Inflammatory macrophage treated with lipopolysaccharide for 1 hour (primary cell): ENCODE results near the gene SLC1A2.

Experiments used
- DNase-seq, 2 donors: peaks; one replicate each; pipeline ENCODE4 v3.0.0-alpha.2; 2020 to 2022

SLC1A2 gene

DNA sequence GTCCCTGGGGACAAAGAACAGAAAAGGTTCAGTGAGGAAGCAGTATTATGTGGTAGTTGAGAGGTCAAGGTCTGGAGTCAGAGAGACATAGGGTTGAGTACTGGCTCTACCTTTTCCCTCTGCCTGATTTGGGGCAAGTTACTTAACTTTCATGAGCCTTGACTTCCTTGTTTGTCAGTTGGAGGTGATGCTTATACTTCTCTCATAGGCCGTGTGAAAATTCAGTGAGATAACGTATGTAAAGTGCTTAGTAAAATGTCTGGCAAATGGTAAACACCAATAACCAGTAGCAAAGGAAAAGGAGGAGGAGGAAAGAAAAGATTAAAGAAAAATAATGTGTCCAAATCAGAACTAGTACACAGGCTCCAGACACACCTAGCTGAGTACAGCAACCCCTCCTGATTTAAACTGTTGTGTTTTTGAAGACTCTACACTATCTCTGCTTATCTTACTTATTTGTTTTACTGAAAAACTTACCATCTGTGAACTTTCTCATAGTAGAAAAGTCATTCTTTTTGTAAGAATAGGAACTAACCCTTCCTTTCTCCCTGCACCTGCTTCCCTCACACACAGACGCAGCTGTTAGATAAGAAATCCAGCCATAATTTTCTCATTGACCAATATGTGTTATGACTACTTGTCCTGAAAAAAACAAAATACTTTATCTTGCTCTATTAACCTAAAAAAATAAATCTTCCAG, 153.5 kb downstream of the SLC1A2 start:
- no peak for DNase-seq

DNA sequence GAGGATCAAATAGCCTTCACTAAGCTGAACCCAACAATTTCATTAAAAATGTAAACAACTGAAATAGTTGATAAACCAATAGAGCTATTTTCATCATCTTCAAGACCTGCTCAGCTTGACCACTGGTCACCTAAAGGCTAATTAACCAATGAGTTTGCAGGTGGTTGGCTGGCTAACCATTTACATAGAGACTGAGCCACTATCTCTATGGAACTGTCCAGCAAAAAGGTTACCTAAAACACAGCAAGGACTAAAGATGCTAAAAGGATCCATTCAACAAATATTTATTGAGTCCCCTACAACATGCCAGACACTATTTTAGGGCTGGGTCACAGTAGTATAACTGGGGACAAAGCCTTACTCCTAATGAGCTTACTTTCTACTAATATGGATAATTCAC, 156.6 kb downstream of the SLC1A2 start:
- DNase-seq = no peak

DNA sequence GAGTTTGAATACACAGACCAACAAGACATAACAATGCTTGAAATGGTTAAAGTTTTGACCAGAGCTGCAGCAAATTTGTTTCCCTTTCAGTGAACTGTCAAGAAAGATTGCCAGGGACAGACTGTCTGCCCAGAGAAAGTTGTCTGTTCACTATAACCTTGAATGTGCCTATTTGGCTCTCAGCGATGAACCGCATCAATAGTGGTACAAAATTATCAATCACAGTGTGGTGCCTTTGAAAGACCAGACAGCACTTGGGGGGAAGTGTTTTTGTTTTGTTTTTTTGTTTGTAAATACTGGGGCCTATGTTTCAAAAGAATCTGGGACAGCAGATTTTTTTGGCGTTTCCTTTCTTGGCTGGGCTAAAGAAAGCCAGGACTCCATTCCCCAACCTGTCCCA, 157.3 kb downstream of the SLC1A2 start:
- DNase-seq = no peak

DNA sequence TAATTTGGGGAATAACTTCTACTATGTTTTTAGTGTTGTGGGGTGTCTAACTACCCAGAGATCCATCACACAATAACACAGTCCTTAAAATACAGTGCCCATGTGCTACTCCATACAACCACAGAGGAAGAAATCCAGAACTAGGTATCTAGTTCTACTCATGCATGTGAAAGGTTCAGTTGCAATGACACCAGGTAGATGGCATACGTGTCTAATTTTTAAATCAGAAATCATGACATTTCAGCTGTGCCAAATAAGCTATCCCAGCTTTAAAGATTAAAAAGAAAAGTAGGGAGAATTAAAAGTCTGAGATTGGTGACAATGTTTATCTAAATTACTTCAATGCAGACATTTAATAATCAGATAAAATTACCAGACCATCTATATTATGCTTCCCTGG, 158.2 kb downstream of the SLC1A2 start:
- DNase-seq = no peak

DNA sequence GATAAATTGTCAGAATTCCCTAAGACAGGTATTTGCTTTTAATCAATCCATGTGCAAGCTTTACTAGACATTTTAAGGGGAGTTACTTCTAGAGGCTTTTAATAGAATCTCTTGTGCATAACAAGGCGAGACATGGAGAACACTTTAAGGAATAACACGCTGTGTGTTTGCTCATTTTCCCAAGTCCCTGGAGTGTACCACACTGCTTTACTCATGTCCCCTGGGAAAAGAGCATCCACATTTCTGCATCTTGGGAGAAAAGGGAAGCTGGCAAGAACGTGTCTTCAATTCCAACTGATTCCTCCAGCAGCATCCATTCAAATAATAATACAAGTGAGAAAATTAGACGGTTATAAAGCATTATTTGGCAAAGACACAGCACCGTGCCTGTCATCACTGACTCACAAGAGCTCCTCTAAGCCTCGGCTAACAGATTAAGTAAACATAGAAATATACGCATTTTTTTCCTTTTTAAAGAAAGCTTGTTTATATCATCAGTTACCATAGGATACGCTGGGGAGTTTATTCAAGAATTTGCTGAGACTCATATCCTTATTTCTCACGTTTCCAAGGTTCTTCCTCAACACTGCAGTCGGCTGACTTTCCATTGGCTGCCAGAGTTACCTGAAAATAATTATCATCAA, 158.9 kb downstream of the SLC1A2 start:
- DNase-seq = no peak

DNA sequence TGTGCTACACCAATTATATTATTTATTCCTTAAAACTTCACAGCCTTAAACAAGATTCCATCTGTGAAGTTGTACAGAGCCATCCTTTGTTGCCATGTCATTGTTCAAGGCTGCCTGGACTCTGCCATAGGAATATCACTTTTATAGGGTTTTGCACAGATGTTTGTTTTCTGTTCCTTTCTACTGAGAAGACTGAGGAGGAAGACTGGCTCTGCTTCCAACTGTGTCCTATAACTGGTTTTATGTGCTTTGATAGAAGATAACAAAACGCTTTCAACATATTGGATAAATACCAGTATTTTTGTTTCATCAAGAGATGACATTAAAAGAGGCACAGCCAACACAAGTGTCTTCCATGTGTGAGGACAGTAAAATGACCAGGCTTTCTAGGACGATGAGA, 159.8 kb downstream of the SLC1A2 start:
- DNase-seq = no peak

DNA sequence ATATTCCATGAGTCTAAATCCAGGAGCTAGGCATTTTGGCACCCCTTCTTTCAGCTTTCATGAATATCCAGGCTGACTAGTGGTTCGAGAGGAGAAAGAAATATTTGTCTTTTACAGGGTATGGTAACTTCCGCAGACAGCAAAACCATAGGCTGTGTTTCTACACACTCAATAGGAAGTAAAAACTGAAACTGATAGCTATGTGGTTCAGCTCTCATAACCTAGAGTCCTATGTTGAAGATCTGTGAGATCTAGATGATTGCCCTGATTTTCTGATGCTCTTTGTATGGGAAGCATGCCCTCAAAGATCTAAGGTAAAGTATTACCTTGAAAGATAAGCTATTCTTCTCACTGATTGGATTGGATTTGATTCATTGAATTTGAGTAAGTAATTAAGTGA, 162.1 kb downstream of the SLC1A2 start:
- peak; percentile 59 to 67 for DNase-seq

DNA sequence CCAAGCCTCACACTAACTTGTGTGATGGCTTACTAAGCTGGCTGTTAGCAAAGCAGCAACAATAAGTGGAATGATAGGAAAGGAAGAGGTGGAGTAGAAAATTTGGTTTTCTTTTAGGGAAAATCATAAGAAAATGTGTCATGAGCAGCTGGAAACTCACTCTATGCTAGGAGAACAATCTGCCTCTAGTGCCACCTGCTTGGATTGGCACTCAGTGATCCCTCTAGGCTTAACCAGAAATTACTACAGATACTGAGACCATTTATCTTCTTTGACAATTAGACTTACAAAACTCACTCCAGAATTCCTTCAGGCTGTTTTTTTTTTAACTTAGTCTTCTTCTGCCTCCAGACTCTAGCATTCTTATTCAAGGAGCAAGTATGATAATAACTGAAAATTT, 163.1 kb downstream of the SLC1A2 start:
- DNase-seq = no peak

DNA sequence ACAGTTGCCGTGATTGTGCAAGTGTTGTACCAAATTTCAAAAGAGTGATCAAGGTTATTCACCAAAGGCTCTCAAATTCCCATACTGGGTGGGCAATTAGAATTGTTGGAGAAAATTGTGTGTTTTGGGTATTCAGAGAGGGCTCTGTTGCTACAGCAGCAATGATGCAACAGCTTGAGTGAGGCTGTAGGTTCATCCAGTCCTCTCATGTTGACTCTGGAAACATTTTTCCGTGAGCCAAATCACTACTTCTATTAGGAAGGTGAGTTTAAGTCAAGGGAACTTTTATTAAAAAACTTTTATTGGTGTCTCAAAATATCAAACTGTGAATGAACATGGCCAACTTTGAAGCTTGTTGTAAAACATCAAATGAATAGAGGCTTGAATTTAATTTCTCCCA, 163.8 kb downstream of the SLC1A2 start:
- no peak for DNase-seq

DNA sequence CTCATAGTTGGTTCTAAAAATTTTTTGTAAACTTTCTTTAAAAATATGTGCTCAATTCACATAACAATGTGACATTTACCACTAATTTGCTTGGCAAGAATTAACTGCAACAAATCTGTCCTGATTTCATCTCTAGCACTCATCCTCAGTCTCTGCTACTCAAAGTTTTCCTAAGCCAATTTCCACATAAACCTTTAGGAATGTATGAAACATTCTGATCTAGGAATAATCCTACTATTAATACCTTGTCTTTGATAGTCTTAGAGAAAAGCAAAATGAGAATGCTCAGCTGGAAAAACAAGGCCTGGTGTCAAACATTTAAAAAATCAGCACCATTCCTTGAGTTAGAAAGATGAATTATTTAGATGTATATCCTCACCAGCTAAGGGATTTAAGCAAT, 166.1 kb downstream of the SLC1A2 start:
- no peak for DNase-seq

DNA sequence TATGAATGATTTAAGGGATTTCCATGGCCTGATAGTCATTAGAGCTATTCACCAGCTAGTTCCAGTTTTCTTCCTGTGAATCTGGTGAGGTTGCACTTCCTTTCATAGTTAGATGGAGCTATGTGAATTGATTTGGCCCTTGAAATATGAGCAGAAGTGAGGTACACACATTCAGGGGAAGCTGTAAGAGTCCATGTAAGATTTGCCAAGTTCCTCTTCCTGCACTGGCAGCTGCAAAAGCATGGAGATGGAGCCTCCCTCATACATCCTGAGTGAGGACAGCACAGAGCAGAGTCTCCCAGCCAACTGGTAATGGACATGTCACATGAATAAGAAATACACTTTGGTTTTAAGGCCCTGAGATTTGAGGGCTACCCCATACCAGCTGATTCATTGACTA, 168.7 kb downstream of the SLC1A2 start:
- DNase-seq = peak; percentile 50 to 59

DNA sequence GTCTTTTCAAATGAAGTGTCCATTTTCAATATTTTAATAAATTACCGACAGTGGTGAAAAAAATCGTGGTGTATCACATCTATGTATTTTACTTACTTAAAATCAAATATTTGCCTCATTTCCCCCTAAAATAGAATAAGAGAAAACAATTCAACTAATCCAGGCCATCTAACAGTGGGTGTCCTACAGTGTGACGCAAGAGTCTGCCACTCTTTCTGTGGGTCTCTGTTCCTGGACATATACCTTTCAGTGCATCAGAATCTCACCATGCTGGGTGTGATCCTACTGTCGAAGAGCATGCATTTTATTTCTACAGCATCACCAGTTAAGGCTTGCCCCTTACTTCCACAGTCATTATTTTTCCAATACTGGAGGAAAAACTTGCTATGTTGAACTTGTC, 169.2 kb downstream of the SLC1A2 start:
- no peak for DNase-seq

DNA sequence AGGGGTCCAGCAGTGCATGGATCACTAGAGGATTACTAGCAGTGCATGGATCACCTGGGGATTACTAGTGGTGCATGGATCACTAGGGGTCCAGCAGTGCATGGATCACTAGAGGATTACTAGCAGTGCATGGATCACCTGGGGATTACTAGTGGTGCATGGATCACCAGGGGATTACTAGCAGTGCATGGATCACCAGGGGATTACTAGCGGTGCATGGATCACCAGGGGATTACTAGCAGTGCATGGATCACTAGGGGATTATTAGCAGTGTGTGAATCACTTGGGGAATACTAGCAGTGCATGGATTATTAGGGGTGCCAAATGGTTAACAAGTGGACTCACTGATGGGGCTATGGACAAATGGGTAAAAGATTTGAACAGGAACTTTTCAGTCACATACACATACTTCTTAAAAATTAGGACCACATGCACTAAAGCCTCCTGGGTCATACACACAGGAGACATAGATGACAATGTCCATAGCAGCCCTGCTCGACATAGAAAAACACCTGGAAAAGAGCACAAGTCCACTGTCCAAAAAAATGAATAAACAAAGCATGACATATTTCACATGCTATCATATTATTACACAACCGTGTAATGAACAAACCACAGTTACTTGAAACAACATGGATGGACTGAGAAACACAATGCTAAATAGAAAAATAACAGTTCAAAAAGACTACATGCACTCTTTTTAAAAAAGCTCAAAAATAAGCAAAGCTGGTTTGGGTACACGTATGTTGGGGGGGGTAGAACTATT, 170.6 kb downstream of the SLC1A2 start:
- no peak for DNase-seq

DNA sequence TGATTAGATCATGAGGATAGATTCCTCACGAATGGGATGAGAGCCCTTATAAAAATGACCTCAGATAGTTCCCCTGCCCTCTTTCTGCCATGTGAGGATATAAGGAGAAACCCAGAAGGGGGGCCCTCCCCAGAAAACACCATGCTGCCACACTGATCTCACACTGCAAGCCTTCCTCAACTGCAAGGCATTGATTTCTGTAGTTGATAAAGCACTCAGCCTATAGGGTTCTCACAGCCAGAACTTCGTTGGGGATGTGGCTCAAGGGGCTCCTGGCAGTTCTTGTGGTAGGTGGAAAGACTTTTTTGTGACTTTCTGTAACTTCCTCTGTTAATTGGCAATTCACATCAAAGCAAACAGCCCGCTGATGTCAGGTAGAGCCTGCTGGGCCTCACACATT, 171.5 kb downstream of the SLC1A2 start:
- DNase-seq = no peak

DNA sequence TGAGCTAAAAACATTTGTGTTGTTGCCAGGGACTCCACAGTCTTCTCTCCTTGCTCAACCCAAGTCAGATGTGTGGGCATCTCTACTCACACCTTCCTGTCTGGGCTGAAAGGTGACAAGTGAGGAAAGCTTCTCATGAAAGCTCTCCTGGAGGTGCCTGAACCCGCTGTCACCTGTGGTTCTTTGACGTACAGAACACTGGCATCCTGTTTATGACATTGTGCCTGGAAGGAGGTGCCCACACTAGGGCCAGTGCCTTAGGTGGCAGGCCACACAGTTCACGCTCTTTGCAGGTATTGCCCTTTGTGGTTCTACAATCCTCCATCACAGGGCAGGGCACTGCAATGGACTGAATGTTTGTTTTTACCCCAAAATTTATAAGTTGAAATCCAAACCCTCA, 171.9 kb downstream of the SLC1A2 start:
- DNase-seq = no peak

DNA sequence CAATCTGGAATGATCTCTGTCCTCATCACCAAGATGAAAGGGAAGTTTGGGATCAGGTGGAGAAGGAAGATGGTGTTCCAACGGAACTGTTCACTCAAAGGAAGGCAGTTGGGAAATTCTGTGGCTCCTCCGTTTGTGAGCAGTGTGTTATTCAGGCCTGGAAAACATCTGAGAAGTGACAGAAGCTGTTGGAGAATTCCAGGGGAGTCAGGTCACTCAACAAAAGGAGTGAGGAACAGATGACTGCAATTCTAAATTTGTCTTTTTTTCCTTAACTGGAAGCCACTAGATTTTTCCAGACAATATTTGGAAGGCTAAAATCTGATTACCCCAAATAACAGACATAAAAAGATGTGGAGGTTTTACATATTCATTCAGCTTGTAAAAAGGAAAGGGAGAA, 172.6 kb downstream of the SLC1A2 start:
- no peak for DNase-seq

DNA sequence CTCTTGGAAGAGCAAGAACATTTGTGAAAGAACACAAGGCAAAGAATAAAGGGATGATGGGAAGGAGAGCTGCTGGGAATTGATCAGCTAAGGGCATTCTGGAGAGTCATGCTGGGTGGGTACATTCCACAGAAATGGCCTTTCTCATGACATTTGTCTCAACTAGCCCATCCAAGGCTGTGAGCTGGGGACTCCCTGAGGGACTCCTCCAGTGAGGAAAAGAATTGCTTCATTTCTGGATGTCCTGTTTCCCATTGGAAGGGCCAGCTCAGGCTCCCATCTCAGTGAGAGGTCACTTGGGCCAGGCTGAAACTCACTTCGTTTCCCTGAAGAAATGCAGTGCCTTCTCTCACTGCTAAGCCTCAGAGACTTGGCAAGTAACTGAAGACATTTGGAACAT, 173.6 kb downstream of the SLC1A2 start:
- DNase-seq = no peak

DNA sequence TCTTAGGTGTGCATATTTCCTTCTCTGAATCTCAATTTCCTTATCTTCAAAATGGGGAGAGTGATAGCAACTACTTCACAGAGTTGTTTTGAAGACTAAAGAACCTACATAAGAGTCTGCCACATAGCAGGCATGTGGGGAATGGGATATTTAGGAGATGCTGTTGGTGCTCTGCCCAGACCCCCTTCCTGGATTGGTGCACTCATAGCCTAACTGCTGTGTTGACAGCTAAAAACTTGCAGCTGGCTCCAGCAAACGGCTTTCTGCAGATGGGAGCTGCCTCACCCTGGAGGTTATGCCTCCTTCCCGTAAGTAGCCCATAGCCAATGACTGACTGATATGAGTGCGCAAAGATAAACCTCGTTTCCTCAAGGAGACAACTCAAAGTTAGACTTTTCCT, 174.3 kb downstream of the SLC1A2 start:
- no peak for DNase-seq

DNA sequence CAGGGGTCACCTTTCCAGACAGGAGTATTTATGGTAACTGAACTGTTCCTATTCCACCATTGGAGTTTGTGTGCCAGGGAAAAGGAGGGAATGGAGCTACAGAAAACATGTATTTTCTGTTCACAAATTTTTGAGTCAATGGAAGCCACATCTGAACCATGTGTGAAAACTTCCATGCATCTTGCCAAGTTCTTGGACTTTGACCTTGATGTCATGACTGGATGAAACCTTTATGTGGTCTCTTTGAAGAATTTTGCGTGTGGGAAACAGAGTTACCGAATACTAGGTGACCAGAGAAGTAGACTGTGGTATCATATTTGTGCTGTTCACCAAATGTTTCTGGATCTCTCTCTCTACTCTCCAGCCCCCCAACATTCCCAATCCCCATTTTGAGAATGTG, 175.6 kb downstream of the SLC1A2 start:
- DNase-seq = no peak

DNA sequence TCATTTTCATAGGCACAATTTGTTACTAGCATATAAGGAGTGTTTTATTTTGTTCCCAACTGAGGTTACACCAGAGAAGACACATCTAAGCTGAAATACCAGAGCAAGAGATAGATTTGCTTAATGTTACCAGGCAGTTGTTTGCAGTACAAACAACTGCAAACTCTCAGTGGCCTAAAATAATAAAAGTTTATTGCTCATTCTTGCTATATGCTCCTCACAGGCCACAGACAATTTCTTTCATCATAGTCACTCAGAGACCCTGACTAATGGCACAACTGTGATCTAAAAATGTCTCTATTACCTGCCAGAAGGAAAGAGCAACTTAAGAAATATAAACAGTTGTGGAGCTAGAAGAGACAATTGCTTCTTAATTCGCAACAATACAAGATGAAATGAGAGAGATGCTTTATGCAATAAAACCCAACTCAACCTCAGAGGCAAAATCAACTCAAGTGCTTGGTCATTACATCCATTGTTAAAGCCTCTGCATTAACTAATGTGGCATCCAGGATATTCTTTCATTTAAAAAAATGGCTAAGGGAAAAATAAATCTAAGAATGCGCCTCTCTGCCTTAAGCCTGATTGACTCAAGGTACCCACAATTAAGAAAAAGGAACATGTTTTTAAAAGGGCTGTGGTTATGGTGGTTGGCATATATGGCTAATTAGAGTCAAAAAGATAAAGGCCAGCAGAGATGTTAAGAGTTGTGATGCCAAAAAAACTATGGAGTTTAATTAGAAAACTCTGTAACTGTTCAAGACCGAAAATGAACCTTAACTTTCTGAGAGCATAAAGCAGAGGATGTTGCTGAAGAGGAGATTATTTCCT, 176.7 kb downstream of the SLC1A2 start:
- no peak for DNase-seq

DNA sequence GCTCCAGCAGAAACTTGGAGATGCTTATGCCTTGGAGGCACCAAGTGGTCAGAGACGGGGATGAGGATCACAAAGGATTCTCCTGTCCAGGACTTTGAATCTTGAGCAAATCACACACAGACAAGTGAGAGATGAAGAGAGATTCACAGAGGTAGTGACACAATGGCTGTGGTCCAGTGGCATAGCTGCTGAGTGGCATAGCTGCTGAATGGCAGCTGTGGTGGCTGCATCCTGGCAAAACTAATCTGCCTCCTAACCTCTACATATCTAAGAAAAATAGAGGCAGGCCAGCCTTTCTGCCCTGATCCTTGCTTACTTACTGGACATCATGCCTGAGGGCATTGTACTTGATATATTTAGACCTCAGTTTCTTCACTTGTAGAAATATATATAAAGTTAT, 177.8 kb downstream of the SLC1A2 start:
- DNase-seq = no peak

DNA sequence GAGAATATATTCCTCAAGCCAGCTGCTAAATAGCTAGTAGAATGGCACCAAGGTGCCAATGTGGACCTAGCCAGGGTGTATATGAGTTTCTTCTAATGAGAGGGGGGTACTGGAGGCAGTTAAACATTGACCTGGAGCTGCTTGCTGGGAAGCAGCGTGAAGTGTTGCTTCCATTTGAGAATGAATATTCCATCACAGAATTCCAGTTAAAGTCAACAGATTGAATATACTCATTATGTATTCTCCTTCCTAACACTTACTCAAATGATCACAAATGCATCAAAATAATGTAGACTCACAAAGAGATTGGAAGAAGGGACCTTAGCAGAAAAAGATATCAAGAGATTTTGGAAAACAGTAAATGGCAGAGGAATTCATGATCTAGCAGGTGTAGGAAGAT, 178.3 kb downstream of the SLC1A2 start:
- DNase-seq = no peak

DNA sequence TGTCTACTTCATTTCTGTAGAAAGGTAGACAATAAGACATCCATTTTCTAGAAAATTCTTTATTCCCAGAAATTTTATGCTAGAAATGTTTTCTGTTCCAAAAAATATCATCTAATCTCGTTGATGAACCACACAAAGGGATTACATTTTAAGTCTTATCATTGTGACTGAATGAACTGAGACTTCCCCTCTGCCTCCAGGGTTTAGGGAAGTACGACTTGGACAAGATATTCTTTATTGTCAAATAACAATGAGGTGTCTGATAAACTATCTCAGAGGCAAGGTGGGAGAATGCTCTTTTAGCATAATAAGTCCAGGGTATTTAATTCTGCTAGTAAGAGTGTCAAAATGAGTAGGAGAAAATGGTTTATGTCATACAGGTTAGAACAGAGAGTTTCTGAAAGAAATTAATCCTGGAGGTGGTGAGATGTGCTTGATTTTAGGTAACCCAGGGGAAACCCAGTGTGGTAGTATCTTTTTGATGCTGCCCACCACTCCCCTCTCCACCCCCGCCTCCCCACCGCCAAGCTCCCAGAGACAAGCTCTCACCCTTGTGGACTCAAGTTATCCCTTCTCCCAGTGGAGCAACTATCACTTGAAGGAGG, 179.8 kb downstream of the SLC1A2 start:
- peak in 1 of 2 donors; percentile 54 for DNase-seq
